Stimulated activated CD8-positive, alpha-beta memory T cell treated with anti-CD3 and anti-CD28 coated beads, Interleukin-7, amount 100 ng/mL, for 24 hours (primary cell): ENCODE data around the gene CAPN12.

Experiments used
- DNase-seq: peaks from one replicate; pipeline ENCODE4 v3.0.0-alpha.2; 2020; ENCODE audit warnings: low read depth

Gene CAPN12

DNA sequence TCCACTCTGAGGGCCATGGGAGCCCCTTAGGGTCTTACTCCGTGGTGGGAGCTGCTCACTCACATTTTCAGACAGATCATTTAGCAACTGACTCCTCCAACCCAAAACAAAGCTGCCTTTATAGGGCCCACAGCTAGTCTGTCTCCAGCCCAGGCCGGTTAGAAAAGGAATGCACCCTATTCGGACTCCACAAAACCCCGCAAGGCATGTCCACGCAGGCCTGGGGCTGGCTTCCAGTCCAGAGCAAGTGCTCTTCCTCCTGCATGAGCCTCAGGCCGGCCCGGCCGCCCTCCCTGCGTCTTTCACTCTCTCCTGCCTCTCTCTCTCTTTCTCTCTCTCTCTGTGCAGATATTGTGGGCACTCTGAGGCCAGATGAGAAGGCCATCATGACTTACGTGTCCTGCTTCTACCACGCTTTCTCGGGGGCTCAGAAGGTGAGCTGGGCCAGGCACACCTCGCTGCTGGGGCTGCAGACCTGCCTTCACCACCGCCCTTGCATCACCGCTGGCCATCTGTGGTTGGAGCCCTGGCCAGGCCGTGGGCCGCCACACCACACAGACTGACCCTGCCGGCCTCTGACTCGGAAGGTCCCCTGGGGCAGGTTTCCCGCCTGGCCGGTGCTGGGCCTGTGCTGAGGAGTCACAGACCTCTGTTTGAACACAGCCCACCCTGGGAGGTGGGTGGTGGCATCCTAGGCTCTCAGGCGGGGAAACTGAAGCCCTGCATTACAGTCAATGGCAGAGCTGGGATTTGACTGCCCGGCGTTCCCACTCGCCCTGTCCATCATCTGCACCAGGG, 33.1 kb downstream of the CAPN12 start:
- DNase-seq, result no peak

DNA sequence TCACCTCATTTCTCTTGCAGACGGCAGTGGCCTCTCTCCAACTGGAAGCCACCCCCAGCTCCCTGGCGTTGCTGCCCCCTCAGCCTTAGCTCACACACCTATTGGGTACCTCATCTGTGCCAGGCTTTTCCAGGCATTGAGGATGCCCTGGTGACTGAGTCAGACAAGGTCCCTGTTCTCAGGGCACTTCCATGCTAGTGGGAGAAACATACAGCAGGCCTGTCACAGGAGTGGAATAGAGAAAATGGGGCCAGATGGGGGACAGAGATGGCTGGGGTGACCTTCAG, 33.9 kb downstream of the CAPN12 start:
- DNase-seq, result no peak

GRCh38 chr19:38709671-38710415, 34.4 kb downstream of the CAPN12 start:
- DNase-seq, result no peak

- DNase-seq, result no peak
Observed at GRCh38 chr19:38709119-38709518, 35.2 kb downstream of the CAPN12 start.

DNA sequence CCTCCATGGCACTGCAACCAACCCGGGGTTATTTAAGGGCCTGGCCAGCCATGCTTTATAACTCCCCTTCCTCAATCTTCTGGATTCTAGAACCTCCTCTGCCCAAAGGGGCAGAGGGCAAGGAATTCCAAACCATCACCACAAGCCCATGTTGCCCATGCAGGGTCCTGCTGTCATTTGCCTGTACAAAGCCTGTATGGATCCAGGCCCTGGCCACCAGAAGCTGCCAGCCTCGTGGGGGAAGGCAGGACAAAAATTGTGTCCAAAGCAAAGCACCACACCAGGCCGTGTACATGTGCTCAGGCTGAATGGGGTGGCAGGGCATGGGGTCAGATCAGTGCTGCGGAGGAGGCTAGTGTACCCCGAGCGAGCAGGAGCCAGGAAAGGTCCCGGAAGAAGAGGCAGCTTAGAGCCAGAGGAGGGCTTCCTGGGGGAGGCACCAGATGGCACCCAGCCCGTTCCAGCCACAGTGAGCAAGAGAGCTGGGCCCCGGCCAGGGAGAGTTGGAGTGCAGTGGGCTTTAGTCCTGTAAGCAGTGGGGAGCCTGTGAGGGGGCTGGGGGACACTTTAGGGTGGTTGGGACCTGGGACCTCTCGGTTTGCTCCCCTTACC, 35.8 kb downstream of the CAPN12 start:
- no peak for DNase-seq

- no peak for DNase-seq
Observed at GRCh38 chr19:38707512-38708114, 36.7 kb downstream of the CAPN12 start.

DNA sequence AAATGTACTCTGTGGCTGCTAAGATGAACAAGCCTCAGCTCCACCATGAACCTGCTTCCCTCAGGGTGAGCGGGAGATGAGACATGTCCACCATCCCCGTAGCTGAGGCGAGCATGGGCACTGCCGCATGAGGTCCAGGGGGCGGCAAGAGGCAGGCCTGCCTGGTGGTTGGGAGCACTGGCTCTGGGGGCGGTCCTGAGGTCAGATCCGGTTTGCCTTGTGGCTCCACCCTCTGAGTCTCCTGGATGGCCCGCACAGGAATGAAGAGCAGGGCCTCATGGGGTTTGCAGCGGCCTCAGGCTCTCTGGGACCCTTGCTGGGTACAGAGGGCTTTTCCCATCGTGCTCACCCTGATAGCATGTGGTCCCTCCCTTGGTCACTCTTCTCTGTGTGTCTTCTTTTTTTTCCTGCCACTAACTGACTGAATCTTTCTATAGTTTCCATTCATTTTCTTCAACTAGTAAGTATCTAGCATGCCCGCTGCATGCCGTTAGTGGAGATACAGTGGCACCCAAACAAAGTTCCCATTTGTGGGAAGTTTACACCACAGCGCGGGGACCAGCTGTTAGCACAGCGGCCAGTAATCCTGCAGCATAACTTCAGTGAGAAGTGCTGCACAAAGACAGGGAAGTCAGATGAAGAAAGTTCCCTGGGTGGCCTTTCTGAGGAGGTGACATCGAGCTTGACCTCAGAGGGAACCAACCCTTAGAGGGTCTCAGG, 37.3 kb downstream of the CAPN12 start:
- no peak for DNase-seq

GRCh38 chr19:38705197-38706019, 38.9 kb downstream of the CAPN12 start:
- DNase-seq, result no peak

DNA sequence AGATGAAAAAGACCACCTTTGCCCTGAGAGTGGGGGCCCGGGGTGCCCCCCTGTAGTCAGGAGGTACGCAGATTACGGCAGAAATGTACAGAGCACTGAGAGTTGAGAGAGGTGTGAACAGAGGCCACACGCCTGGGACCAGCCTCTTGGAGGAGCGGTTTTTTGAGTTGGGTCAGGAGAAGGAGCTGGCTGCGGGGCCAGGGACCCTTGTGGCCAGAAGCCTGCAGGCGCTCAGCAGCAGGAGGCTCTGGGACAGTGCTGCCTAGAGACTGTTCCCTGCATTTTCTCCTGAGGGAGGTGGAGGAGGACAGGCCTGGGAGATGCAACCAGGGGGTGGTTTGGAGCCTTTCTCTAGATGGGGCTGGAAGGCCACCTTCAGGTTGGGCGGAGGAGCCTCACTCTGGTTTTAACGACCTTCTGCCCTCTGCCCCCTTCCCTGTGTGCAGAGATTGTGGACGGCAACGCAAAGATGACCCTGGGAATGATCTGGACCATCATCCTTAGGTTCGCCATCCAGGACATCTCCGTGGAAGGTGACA, 39.7 kb downstream of the CAPN12 start:
- DNase-seq, result no peak

DNA sequence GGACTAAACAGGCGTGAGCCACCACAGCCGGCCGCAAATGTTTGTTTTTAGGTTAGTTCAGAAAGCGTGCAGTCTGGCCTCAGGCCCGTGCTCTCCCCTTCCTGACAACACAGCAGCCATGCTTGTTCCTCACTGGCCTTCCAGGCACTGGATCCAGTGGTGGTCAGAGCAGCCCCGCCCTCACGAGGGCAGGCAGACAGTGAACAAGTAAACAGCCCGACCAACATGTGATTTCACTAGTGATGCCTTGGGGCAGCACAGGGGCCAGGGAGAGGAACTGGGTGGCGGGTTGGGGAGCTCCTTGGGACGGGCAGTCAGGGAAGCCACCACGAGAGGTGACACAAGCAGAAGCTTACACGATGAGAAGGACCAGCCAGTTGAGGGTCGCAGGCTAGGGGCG, 40.8 kb downstream of the CAPN12 start:
- no peak for DNase-seq

- no peak for DNase-seq
Observed at GRCh38 chr19:38702278-38702677, 42.0 kb downstream of the CAPN12 start.

GRCh38 chr19:38701455-38702063, 42.7 kb downstream of the CAPN12 start:
- no peak for DNase-seq

- DNase-seq, result no peak
Observed at GRCh38 chr19:38700902-38701454, 43.3 kb downstream of the CAPN12 start.

DNA sequence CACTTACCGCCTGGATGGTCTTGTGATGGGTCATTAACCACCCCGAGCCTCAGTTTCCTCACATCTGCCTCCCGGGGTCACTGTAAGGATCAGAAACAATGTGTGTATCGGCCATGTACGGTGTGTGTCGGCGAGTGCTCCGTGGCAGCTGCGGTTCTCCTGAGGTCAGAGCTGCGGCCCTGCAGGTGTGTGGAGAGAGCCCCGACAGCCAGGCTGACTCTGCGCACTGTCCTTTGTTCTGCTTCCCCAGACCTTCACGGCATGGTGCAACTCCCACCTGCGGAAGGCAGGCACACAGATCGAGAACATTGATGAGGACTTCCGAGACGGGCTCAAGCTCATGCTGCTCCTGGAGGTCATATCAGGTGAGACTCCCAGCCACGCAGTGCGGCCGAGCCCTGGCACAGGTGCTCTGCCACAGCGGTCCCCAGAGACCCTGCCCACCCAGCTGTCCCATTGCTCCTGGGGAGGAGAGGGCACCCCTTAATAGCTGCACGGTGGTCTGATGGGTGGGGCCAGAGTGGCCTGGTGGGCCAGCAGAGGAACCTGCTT, 43.8 kb downstream of the CAPN12 start:
- no peak for DNase-seq

GRCh38 chr19:38699647-38700349, 44.5 kb downstream of the CAPN12 start:
- no peak for DNase-seq

DNA sequence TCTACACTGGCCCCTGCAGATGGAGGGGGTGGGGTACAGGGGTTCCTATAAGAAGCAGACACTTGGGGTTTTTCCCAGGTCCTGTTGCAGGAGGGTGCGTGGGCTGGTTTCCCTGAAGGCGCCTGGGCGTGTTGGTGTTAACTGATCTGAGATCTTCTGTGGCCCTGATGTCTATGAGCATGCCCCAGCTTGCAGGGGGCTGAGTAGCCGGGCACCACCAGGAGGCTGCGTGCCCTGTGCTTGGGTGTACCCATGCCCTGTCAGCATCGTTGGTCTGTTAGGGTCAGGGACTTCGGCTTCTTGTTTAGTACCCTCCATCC, 45.3 kb downstream of the CAPN12 start:
- no peak for DNase-seq

DNA sequence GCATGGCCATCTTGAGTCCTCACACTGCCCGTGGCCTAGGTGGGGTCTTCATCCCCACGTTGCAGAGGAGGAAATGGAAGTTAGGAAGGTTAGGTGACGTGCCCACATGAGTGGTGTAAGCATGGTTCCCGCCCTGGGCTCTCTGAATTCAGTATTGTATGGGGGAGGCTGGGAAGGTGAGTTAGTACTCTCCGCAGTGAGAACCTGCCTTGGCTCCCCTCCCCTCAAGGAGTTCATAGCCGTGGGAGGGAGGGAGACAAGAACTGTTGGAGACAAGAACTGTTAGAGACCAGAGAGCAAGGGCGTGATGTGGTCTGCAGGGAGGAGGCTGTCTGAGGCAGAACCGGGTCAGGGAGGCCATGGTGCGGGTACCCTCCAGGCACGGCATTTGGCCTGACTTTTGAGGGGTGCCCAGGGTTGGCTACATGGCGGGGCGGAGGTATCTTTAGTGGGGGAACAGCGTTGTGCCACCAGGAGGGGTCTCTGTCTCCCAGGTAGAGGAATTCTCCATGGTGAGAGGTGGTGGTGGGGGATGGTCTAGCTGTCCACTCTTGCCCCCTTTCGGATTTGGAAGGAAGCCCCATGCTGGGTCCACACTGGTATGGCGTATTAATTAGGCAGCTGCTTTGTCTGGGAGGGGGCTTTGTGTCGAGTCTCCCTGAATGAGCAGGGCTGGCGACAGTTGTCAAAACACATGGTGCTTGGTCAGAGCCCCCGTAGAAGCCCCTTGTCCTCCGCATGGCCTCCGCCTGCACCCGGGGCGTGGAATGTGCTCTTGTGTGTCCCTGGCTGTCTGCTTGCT, 45.8 kb downstream of the CAPN12 start:
- DNase-seq, result no peak

- no peak for DNase-seq
Observed at GRCh38 chr19:38697641-38698071, 46.6 kb downstream of the CAPN12 start.

GRCh38 chr19:38697197-38697596, 47.1 kb downstream of the CAPN12 start:
- DNase-seq, result no peak
